OCI-LY7 (cell line): Measurements from ENCODE around the gene LRRC2. TPM values are rescaled to one million over a fixed set of nuclear protein-coding genes. Genes with fewer than 3 reads are reported as not detected.

Source experiments
- BruUV-seq: library from RNA; stranded (reverse); fragments of 400-500 nt; replicated peaks from 2 replicates; lab custom pipeline; 2021; lab: Mats Ljungman, UMichigan
- CTCF ChIA-PET: fragments of 300-600 bp; sonication (Branson Sonifier 250); formaldehyde crosslinking; loops from one replicate; lab custom pipeline; 2022; ENCODE audit warnings: antibody characterized with exemption; ENCODE audit not compliant: unreplicated experiment; lab: Charles Lee
- POLR2A ChIA-PET: fragments of 300-600 bp; sonication (Branson Sonifier 250); formaldehyde crosslinking; loops from one replicate; lab custom pipeline; 2022; ENCODE audit warnings: antibody characterized with exemption; lab: Charles Lee
- DNase-seq: peaks from one replicate; pipeline ENCODE4 v3.0.0-alpha.2; 2015; ENCODE audit warnings: low spot score
- H2AFZ ChIP-seq: fragments of 200-600 bp; sonication (generic), shearing (Covaris generic); 2 replicates; pipeline ENCODE4 v1.6.1; 2014; ENCODE audit warnings: mild to moderate bottlenecking, antibody characterized with exemption, low read length, moderate library complexity
- H3K27ac ChIP-seq: fragments of 200-600 bp; sonication (generic); 2 replicates; pipeline ENCODE4 v1.5.1; 2014; ENCODE audit warnings: mixed run types, low read depth, mild to moderate bottlenecking, moderate library complexity, low read length, inconsistent platforms; ENCODE audit not compliant: poor library complexity, severe bottlenecking
- H3K36me3 ChIP-seq: fragments of 200-600 bp; sonication (generic); 2 replicates; pipeline ENCODE4 v1.6.1; 2014; ENCODE audit warnings: mild to moderate bottlenecking, antibody characterized with exemption, low read length, moderate library complexity, mixed read lengths; ENCODE audit not compliant: insufficient read depth
- H3K4me1 ChIP-seq: fragments of 200-600 bp; sonication (generic); 2 replicates; pipeline ENCODE4 v1.5.1; 2014; ENCODE audit warnings: mild to moderate bottlenecking, low read length; ENCODE audit not compliant: insufficient read depth, poor library complexity, severe bottlenecking
- H3K4me2 ChIP-seq: fragments of 200-600 bp; sonication (generic); 2 replicates; pipeline ENCODE4 v1.6.1; 2014; ENCODE audit warnings: mild to moderate bottlenecking, low read length
- H3K4me3 ChIP-seq: fragments of 200-600 bp; sonication (generic); 2 replicates; pipeline ENCODE4 v1.5.1; 2014; ENCODE audit warnings: mild to moderate bottlenecking, low read depth, low read length; ENCODE audit not compliant: poor library complexity, severe bottlenecking
- H3K79me2 ChIP-seq: fragments of 200-600 bp; sonication (generic); 2 replicates; pipeline ENCODE4 v1.6.1; 2016; ENCODE audit warnings: low read depth, mild to moderate bottlenecking, low read length, moderate library complexity, mixed read lengths; ENCODE audit not compliant: insufficient read depth
- H3K9me2 ChIP-seq: fragments of 200-600 bp; sonication (generic); 2 replicates; pipeline ENCODE4 v1.6.1; 2016; ENCODE audit warnings: mild to moderate bottlenecking, low read length, mixed read lengths; ENCODE audit not compliant: insufficient read depth
- H3K9me3 ChIP-seq: fragments of 200-600 bp; sonication (generic); 2 replicates; pipeline ENCODE4 v1.6.1; 2014; ENCODE audit warnings: mild to moderate bottlenecking, mixed run types, low read length, mixed read lengths
- H4K20me1 ChIP-seq: fragments of 200-600 bp; sonication (generic); 2 replicates; pipeline ENCODE4 v1.6.1; 2014; ENCODE audit warnings: mild to moderate bottlenecking, antibody characterized with exemption, low read length, moderate library complexity, mixed read lengths; ENCODE audit not compliant: insufficient read depth
- EZH2phosphoT487 ChIP-seq: fragments of 200-600 bp; sonication (generic); IDR thresholded peaks from 2 replicates; pipeline ENCODE4 v1.6.1; 2018; ENCODE audit warnings: low read depth, borderline replicate concordance, mild to moderate bottlenecking, mixed run types, antibody characterized with exemption, low read length, moderate library complexity, mixed read lengths
- intact Hi-C: fragments of 100-400 bp; cut with micrococcal nuclease; formaldehyde crosslinking; loops from one replicate; pipeline ENCODE4 v1.10.0; 2022; ENCODE audit not compliant: unreplicated experiment
- total RNA-seq, 2 experiments: library from RNA; depleted of rRNA in 1 of 2; stranded (reverse); fragments of >200 nt in 1 of 2; shearing (Covaris generic) in 1 of 2; gene quantifications; 2 replicates each; pipeline ENCODE4 v1.2.3, GENCODE V29; 2014 to 2022
- TF ChIP-seq, protein P1 (sequence below): fragments of 200-600 bp; sonication (generic); conservative IDR thresholded peaks from 2 replicates; pipeline ENCODE4 v1.5.1; 2014; ENCODE audit warnings: mild to moderate bottlenecking, antibody characterized with exemption, low read length, moderate library complexity, mixed read lengths

The LRRC2 gene
- total RNA-seq, 2 experiments from 2014 or later, result 1.9 to 2.0 TPM

DNA sequence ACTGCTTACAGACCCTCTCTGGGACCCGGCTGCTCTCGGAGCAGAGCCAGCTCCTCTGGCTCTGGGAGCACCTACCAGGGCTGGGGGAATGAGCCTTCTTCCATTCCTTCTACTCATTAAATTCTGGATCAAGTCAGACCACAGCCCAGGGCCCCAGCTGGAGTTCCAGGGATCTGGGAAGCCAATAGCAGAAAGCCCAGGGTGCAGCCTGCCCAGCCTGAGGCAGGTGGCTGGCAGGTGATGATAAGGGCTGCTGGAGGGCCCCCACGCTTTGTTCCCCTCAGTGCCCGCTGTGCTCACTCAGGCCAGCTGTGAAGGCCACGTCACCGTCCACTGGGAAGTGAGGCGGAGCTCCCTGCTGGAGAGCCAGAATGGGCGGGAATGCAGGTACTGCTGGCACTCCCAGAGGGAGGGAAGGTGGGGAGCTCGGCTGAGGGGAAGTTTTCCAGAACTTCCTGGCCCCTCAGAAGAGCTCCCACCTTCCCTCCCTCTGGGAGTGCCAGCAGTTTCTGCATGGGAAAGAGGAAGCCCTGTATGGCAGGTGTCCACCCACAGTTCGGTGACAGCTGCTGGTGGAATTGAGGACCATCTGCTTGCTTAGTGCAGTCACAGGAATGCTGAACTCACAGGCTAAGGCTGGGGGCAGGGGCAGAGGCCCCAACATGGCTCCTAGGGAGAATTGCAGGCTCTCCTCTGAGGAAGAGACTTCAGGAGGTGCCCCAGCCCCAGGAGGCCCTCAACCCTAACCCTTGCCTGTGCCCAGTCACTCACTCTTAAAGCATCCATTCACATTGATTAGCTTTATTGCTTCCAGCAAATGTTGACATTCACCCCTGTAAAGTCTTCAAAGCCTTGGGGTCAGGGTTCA, 81.0 kb downstream of the LRRC2 start:
- Histone ChIP-seq H3K4me2 (no peak overlapping the region), H3K4me3 (no peak overlapping the region), H3K27ac (no peak overlapping the region), H3K4me1 (peaks cover 14% of the 10 kb centered on the region), H3K36me3 (no peaks in the 10 kb centered on the region), H3K79me2 (no peaks in the 10 kb centered on the region), H3K9me2 (no peaks in the 10 kb centered on the region), H4K20me1 (no peaks in the 10 kb centered on the region), H2AFZ (no peak overlapping the region), H3K9me3 (no peaks in the 10 kb centered on the region)
- ChIA-PET CTCF (no interaction called here), POLR2A (interaction anchor here (0.6 kb wide), 1 partner anchor 67 kb away, joined by 4 read pairs; no protein-coding TSS in a partner anchor)
- intact Hi-C loops, result no loop called here
- no peak for TF ChIP-seq EZH2phosphoT487
- TF ChIP-seq, protein P1, sequence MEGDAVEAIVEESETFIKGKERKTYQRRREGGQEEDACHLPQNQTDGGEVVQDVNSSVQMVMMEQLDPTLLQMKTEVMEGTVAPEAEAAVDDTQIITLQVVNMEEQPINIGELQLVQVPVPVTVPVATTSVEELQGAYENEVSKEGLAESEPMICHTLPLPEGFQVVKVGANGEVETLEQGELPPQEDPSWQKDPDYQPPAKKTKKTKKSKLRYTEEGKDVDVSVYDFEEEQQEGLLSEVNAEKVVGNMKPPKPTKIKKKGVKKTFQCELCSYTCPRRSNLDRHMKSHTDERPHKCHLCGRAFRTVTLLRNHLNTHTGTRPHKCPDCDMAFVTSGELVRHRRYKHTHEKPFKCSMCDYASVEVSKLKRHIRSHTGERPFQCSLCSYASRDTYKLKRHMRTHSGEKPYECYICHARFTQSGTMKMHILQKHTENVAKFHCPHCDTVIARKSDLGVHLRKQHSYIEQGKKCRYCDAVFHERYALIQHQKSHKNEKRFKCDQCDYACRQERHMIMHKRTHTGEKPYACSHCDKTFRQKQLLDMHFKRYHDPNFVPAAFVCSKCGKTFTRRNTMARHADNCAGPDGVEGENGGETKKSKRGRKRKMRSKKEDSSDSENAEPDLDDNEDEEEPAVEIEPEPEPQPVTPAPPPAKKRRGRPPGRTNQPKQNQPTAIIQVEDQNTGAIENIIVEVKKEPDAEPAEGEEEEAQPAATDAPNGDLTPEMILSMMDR, result no peak
- no TSS peak for BruUV-seq
- no peak for DNase-seq

DNA sequence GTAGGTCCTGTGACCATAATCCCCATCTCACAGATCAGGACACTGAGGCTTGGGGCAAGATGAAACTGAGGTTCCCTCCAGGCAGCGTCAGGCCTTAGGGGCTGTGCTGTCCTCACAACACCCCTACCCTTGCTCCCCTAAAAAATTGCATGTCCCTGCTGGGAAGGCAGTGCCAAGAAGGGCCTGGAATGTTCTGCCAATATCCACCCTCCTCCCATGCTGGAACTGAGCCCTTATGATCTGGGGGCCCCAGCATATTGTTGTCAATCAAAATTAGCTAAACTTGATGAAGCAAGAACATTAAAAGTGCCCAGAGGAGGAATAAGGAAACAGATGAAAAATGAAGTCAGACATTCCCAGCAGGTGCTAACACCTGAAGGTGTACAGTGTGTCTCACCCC, 81.7 kb downstream of the LRRC2 start:
- no peak for TF ChIP-seq EZH2phosphoT487
- TF ChIP-seq, protein P1, result no peak
- BruUV-seq, result no TSS peak
- intact Hi-C loops, result no loop called here
- no peak overlapping the region for H3K4me3 ChIP-seq
- H3K9me3 ChIP-seq, result no peaks in the 10 kb centered on the region
- ChIA-PET CTCF (no interaction called here), POLR2A (no interaction called here)
- H3K4me1 ChIP-seq, result peaks cover 7% of the 10 kb centered on the region
- no peak for DNase-seq
- no peaks in the 10 kb centered on the region for H3K36me3 ChIP-seq
- no peaks in the 10 kb centered on the region for H4K20me1 ChIP-seq
- H2AFZ ChIP-seq, result no peak overlapping the region
- no peaks in the 10 kb centered on the region for H3K9me2 ChIP-seq
- no peak overlapping the region for H3K4me2 ChIP-seq
- H3K27ac ChIP-seq, result no peak overlapping the region
- H3K79me2 ChIP-seq, result no peaks in the 10 kb centered on the region

GRCh38 chr3:46483825-46484224, 82.3 kb downstream of the LRRC2 start:
- Histone ChIP-seq H3K36me3 (no peaks in the 10 kb centered on the region), H4K20me1 (no peaks in the 10 kb centered on the region), H3K4me1 (peaks cover 1% of the 10 kb centered on the region), H3K4me3 (no peak overlapping the region), H3K27ac (no peak overlapping the region), H3K9me3 (no peaks in the 10 kb centered on the region), H2AFZ (no peak overlapping the region), H3K79me2 (no peaks in the 10 kb centered on the region), H3K4me2 (no peak overlapping the region), H3K9me2 (no peaks in the 10 kb centered on the region)
- no TSS peak for BruUV-seq
- ChIA-PET POLR2A (no interaction called here), CTCF (no interaction called here)
- intact Hi-C loops, result no loop called here
- TF ChIP-seq, protein P1, result no peak
- no peak for TF ChIP-seq EZH2phosphoT487
- DNase-seq, result no peak
